GM20000 (cell line): ENCODE results near the gene TEAD4.
A peak's percentile ranks its signal among the peaks of the same experiment; 100 is the strongest.

Source experiments
- DNase-seq: peaks from one replicate; pipeline ENCODE4 v3.0.0; 2012; ENCODE audit warnings: low spot score
- CTCF ChIP-seq: IDR thresholded peaks from 2 replicates; pipeline ENCODE4 v1.5.1; 2012; ENCODE audit warnings: mild to moderate bottlenecking, control low read depth; ENCODE audit errors: extremely low read depth, missing control alignments

Gene TEAD4

GRCh38 chr12:2959192-2959504 is at the start of gene TEAD4:
TEAD4 (plus strand) TSS chr12:2959397.
- DNase-seq, result peak; percentile 87
- TF ChIP-seq CTCF, result no peak

GRCh38 chr12:2912216-2912575 is 47.0 kb upstream of the TEAD4 start:
- TF ChIP-seq CTCF, result no peak

GRCh38 chr12:2919249-2919648 is 39.9 kb upstream of the TEAD4 start:
- DNase-seq, result no peak
- TF ChIP-seq CTCF, result no peak

More at GRCh38 chr12:2912216-2912575, 47.0 kb upstream of the TEAD4 start:
- no peak for DNase-seq

GRCh38 chr12:2922329-2922728 is 36.9 kb upstream of the TEAD4 start:
- DNase-seq, result no peak
- TF ChIP-seq CTCF, result no peak

GRCh38 chr12:2923057-2923456 is 36.1 kb upstream of the TEAD4 start:
- TF ChIP-seq CTCF, result no peak
- no peak for DNase-seq

- no peak for TF ChIP-seq CTCF
- DNase-seq, result no peak
Measured at GRCh38 chr12:2924019-2924418, 35.2 kb upstream of the TEAD4 start.

GRCh38 chr12:2925322-2925995 is 33.7 kb upstream of the TEAD4 start:
- DNase-seq, result no peak
- no peak for TF ChIP-seq CTCF
